ENCODE results near the gene MRPL30. TPM values are rescaled to one million over a fixed set of nuclear protein-coding genes. Genes with fewer than 3 reads are reported as not detected.
A peak's percentile ranks its signal among the peaks of the same experiment; 100 is the strongest.

The MRPL30 gene
- total and polyA plus RNA-seq, 12 donors: 19.0 to 43.2 (median 34.6) TPM

GRCh38 chr2:99200076-99200800 is 19.3 kb downstream of the MRPL30 start:
- DNase-seq (no peak), ATAC-seq (no peak)
- H3K27me3 ChIP-seq: no peaks in the 10 kb centered on the region
- peaks cover 0 to under 1% (median 0%) of the 10 kb centered on the region in 11 donors for H3K9me3 ChIP-seq
- H3K27ac ChIP-seq: no peak overlapping the region
- 93 to 94% methylated on average over 7 of the region's 7 CpGs for WGBS, 2 donors
- no peaks in the 10 kb centered on the region for H3K4me1 ChIP-seq
- intact Hi-C loops (cut with DNase I): no loop called here
- TF ChIP-seq, protein P1, sequence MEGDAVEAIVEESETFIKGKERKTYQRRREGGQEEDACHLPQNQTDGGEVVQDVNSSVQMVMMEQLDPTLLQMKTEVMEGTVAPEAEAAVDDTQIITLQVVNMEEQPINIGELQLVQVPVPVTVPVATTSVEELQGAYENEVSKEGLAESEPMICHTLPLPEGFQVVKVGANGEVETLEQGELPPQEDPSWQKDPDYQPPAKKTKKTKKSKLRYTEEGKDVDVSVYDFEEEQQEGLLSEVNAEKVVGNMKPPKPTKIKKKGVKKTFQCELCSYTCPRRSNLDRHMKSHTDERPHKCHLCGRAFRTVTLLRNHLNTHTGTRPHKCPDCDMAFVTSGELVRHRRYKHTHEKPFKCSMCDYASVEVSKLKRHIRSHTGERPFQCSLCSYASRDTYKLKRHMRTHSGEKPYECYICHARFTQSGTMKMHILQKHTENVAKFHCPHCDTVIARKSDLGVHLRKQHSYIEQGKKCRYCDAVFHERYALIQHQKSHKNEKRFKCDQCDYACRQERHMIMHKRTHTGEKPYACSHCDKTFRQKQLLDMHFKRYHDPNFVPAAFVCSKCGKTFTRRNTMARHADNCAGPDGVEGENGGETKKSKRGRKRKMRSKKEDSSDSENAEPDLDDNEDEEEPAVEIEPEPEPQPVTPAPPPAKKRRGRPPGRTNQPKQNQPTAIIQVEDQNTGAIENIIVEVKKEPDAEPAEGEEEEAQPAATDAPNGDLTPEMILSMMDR (IDR thresholded peaks at IDR 0.05): no peak
- peaks cover 0 to 46% (median 23%) of the 10 kb centered on the region in 9 donors for H3K36me3 ChIP-seq
- no peak overlapping the region for H3K4me3 ChIP-seq

DNA sequence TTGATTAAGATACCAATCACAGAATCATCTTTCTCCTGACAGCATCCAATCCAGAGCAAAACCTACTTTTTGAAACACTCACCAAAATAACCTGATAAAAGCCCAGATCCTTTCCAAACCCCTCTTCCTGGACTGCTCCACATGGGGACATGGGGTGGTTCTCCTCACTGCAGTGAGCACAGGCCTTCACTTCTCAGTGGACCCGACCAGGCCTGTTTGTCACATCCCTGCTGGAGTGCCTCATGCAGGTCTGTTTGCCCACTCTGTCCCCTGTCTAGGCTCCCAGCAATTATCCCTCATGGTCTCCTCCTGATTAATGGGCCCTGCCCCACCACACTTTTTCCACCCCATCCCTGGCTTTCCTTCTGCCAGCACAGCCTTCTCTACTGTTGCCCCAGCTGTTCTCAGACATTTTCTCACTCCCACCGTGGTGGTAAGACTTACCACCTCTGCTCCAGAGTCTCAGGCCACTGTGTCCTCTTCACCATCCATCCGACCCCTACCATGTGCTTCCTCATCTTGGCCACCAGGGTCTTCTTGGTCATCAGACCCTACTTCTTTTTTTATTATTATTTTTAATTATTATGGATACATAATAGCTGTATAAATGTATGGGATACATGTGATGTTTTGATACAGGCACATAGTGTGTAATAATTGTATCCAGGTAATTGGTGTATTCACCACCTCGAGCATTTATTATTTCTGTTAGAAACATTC is 21.1 kb downstream of the MRPL30 start:
- TF ChIP-seq, protein P1 (IDR thresholded peaks at IDR 0.05): peak in 1 of 9 donors; percentile 18
- 92 to 94% methylated on average over 4 of the region's 4 CpGs for WGBS, 2 donors

GRCh38 chr2:99205491-99205890 is 24.5 kb downstream of the MRPL30 start:
- TF ChIP-seq, protein P1 (IDR thresholded peaks at IDR 0.05): no peak
- Histone ChIP-seq H3K4me3 (no peak overlapping the region), H3K9me3 (peaks cover 0 to 14% (median 0%) of the 10 kb centered on the region in 11 donors), H3K27ac (no peak overlapping the region), H3K36me3 (peaks cover 0 to 6% (median 0%) of the 10 kb centered on the region in 9 donors), H3K27me3 (no peaks in the 10 kb centered on the region), H3K4me1 (no peaks in the 10 kb centered on the region)
- WGBS, 2 donors: 91 to 93% methylated on average over 5 of the region's 5 CpGs
- ATAC-seq (no peak), DNase-seq (no peak)
- intact Hi-C loops (cut with DNase I): no loop called here

More for the DNA sequence above, 21.1 kb downstream of the MRPL30 start:
- no peaks in the 10 kb centered on the region for H3K4me1 ChIP-seq
- no peak overlapping the region for H3K27ac ChIP-seq
- H3K27me3 ChIP-seq: no peaks in the 10 kb centered on the region
- no peak overlapping the region for H3K4me3 ChIP-seq
- H3K9me3 ChIP-seq: peaks cover 0 to 14% (median 0%) of the 10 kb centered on the region in 11 donors
- DNase-seq (no peak), ATAC-seq (no peak)
- H3K36me3 ChIP-seq: peaks cover 0 to 29% (median 8%) of the 10 kb centered on the region in 9 donors
- intact Hi-C loops (cut with DNase I): no loop called here

DNA sequence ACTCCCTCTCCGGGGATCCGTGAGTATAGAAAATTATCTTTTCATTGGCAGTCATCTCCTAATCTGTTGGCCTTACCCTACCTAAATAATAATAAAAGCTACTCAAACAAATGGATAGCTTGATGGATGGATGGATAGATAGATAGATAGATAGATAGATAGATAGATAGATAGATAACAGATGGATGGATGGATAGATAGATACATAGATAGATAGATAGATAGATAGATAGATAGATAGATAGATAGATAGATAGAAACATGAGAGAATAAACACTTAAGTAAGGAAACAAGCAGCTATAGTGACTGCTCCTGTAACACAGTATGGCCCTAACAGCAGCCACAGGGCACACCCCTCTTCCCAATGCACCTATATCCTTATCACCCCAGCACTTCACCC is 35.1 kb downstream of the MRPL30 start:
- WGBS, 2 donors: 92 to 95% methylated on average over 2 of the region's 2 CpGs
- H3K36me3 ChIP-seq: peaks cover 0 to 19% (median 0%) of the 10 kb centered on the region in 9 donors
- no peak overlapping the region for H3K4me3 ChIP-seq
- no peak overlapping the region for H3K27ac ChIP-seq
- ATAC-seq: no peak
- peaks cover 0 to 6% (median 0%) of the 10 kb centered on the region in 9 donors for H3K4me1 ChIP-seq
- TF ChIP-seq, protein P1 (IDR thresholded peaks at IDR 0.05): no peak
- intact Hi-C loops (cut with DNase I): no loop called here
- no peaks in the 10 kb centered on the region for H3K27me3 ChIP-seq
- no peak for DNase-seq
- no peaks in the 10 kb centered on the region for H3K9me3 ChIP-seq

Measured in heart right ventricle (tissue), 16 donors.